ENCODE data around the gene C4orf36.

Gene C4orf36

GRCh38 chr4:86835677-86836076 is 56.5 kb downstream of the C4orf36 start:
- no peaks in the 10 kb centered on the region for H3K9me3 ChIP-seq (ENCODE audit: insufficient read depth, low read length)
- no peak for DNase-seq (ENCODE audit: low read depth, low spot score)
- TF ChIP-seq ZNF274 (IDR thresholded peaks at IDR 0.05; ENCODE audit: low read depth, low read length): no peak
- no peak for TF ChIP-seq SUZ12 (IDR thresholded peaks at IDR 0.05; ENCODE audit: extremely low read depth, insufficient read depth, insufficient read length)
- TF ChIP-seq YY1 (IDR thresholded peaks at IDR 0.05; ENCODE audit: insufficient read depth, insufficient read length): no peak
- no peak overlapping the region for H3K4me3 ChIP-seq (ENCODE audit: insufficient read length, low read depth)
- no peaks in the 10 kb centered on the region for H3K36me3 ChIP-seq (ENCODE audit: insufficient read depth, insufficient read length, low read length)
- no peak overlapping the region for H3K9ac ChIP-seq (ENCODE audit: insufficient read length, low read depth)
- no peaks in the 10 kb centered on the region for H3K27me3 ChIP-seq (ENCODE audit: insufficient read depth, insufficient read length)
- H3K4me1 ChIP-seq (ENCODE audit: insufficient read depth, insufficient read length): no peaks in the 10 kb centered on the region

GRCh38 chr4:86834901-86835300 is 57.3 kb downstream of the C4orf36 start:
- Histone ChIP-seq H3K36me3 (ENCODE audit: insufficient read depth, insufficient read length, low read length) (no peaks in the 10 kb centered on the region), H3K27me3 (ENCODE audit: insufficient read depth, insufficient read length) (no peaks in the 10 kb centered on the region), H3K9ac (ENCODE audit: insufficient read length, low read depth) (no peak overlapping the region), H3K4me1 (ENCODE audit: insufficient read depth, insufficient read length) (no peaks in the 10 kb centered on the region), H3K4me3 (ENCODE audit: insufficient read length, low read depth) (no peak overlapping the region), H3K9me3 (ENCODE audit: insufficient read depth, low read length) (no peaks in the 10 kb centered on the region)
- TF ChIP-seq SUZ12 (IDR thresholded peaks at IDR 0.05; ENCODE audit: extremely low read depth, insufficient read depth, insufficient read length) (no peak), ZNF274 (IDR thresholded peaks at IDR 0.05; ENCODE audit: low read depth, low read length) (no peak)
- DNase-seq (ENCODE audit: low read depth, low spot score): no peak

- Histone ChIP-seq H3K9ac (ENCODE audit: insufficient read length, low read depth) (no peak overlapping the region), H3K4me1 (ENCODE audit: insufficient read depth, insufficient read length) (no peaks in the 10 kb centered on the region), H3K27me3 (ENCODE audit: insufficient read depth, insufficient read length) (no peaks in the 10 kb centered on the region)
Measured at GRCh38 chr4:86833615-86834014, 58.6 kb downstream of the C4orf36 start.

GRCh38 chr4:86831262-86832130 is 60.7 kb downstream of the C4orf36 start:
- Histone ChIP-seq H3K4me1 (ENCODE audit: insufficient read depth, insufficient read length) (no peaks in the 10 kb centered on the region), H3K9ac (ENCODE audit: insufficient read length, low read depth) (no peak overlapping the region), H3K36me3 (ENCODE audit: insufficient read depth, insufficient read length, low read length) (no peaks in the 10 kb centered on the region), H3K27me3 (ENCODE audit: insufficient read depth, insufficient read length) (no peaks in the 10 kb centered on the region), H3K4me3 (ENCODE audit: insufficient read length, low read depth) (no peak overlapping the region), H3K9me3 (ENCODE audit: insufficient read depth, low read length) (no peaks in the 10 kb centered on the region)
- DNase-seq (ENCODE audit: low read depth, low spot score): no peak
- no peak for TF ChIP-seq SUZ12 (IDR thresholded peaks at IDR 0.05; ENCODE audit: extremely low read depth, insufficient read depth, insufficient read length)
- TF ChIP-seq ZNF274 (IDR thresholded peaks at IDR 0.05; ENCODE audit: low read depth, low read length): no peak
- no peak for TF ChIP-seq YY1 (IDR thresholded peaks at IDR 0.05; ENCODE audit: insufficient read depth, insufficient read length)

More at GRCh38 chr4:86833615-86834014, 58.6 kb downstream of the C4orf36 start:
- no peak for TF ChIP-seq YY1 (IDR thresholded peaks at IDR 0.05; ENCODE audit: insufficient read depth, insufficient read length)
- no peak for TF ChIP-seq ZNF274 (IDR thresholded peaks at IDR 0.05; ENCODE audit: low read depth, low read length)
- no peak for TF ChIP-seq SUZ12 (IDR thresholded peaks at IDR 0.05; ENCODE audit: extremely low read depth, insufficient read depth, insufficient read length)
- no peaks in the 10 kb centered on the region for H3K36me3 ChIP-seq (ENCODE audit: insufficient read depth, insufficient read length, low read length)
- DNase-seq (ENCODE audit: low read depth, low spot score): no peak
- H3K9me3 ChIP-seq (ENCODE audit: insufficient read depth, low read length): no peaks in the 10 kb centered on the region
- no peak overlapping the region for H3K4me3 ChIP-seq (ENCODE audit: insufficient read length, low read depth)

Measured in NT2/D1 (cell line).